Loucy (cell line): Measurements from ENCODE around the gene SUPT16H.

Source experiments
- H2AFZ ChIP-seq: fragments of 200-600 bp; sonication (generic); 2 replicates; pipeline ENCODE4 v1.6.0; 2016; ENCODE audit warnings: antibody characterized with exemption, mild to moderate bottlenecking, low read length, moderate library complexity
- H3F3A ChIP-seq: fragments of 200-600 bp; 2 replicates; pipeline ENCODE4 v1.6.0; 2016; ENCODE audit warnings: antibody characterized with exemption, low read depth, mild to moderate bottlenecking
- H3K27me3 ChIP-seq: fragments of 200-600 bp; sonication (generic); 2 replicates; pipeline ENCODE4 v1.6.1; 2014; ENCODE audit warnings: low read length, mild to moderate bottlenecking; ENCODE audit not compliant: insufficient read depth, poor library complexity, severe bottlenecking
- H3K36me3 ChIP-seq: fragments of 200-600 bp; sonication (generic); 2 replicates; pipeline ENCODE4 v1.6.1; 2016; ENCODE audit warnings: low read length; ENCODE audit not compliant: insufficient read depth
- H3K4me1 ChIP-seq: fragments of 200-600 bp; sonication (generic); 2 replicates; pipeline ENCODE4 v1.5.1; 2014; ENCODE audit warnings: low read length, mild to moderate bottlenecking; ENCODE audit not compliant: insufficient read depth, poor library complexity, severe bottlenecking
- H3K4me2 ChIP-seq: fragments of 200-600 bp; sonication (generic); 2 replicates; pipeline ENCODE4 v1.6.0; 2014; ENCODE audit warnings: antibody characterized with exemption, low read length, low read depth, mild to moderate bottlenecking; ENCODE audit not compliant: poor library complexity, severe bottlenecking
- H3K4me3 ChIP-seq: fragments of 200-600 bp; sonication (generic); 2 replicates; pipeline ENCODE4 v1.5.1; 2014; ENCODE audit warnings: low read length, mild to moderate bottlenecking, mixed read lengths; ENCODE audit not compliant: poor library complexity, severe bottlenecking
- H3K79me2 ChIP-seq: fragments of 200-600 bp; sonication (generic); 2 replicates; pipeline ENCODE4 v1.6.1; 2014; ENCODE audit warnings: low read length; ENCODE audit not compliant: insufficient read depth
- H3K9ac ChIP-seq: fragments of 200-600 bp; sonication (generic); 2 replicates; pipeline ENCODE4 v1.6.0; 2014; ENCODE audit warnings: mild to moderate bottlenecking, low read depth, low read length, moderate library complexity; ENCODE audit not compliant: poor library complexity, severe bottlenecking
- H3K9me2 ChIP-seq: fragments of 200-600 bp; sonication (generic); replicated peaks from 2 replicates; pipeline ENCODE4 v1.6.1; 2016; ENCODE audit warnings: low read depth, low read length, mixed read lengths
- H3K9me3 ChIP-seq: fragments of 200-600 bp; sonication (generic); 2 replicates; pipeline ENCODE4 v1.6.1; 2014; ENCODE audit warnings: mild to moderate bottlenecking, antibody characterized with exemption, low read length, low read depth; ENCODE audit not compliant: insufficient read depth
- H4K20me1 ChIP-seq: fragments of 200-600 bp; sonication (generic); 2 replicates; pipeline ENCODE4 v1.6.0; 2014; ENCODE audit warnings: antibody characterized with exemption, low read length, mild to moderate bottlenecking; ENCODE audit not compliant: insufficient read depth, poor library complexity, severe bottlenecking
- CTCF ChIP-seq: fragments of 200-600 bp; sonication (generic); conservative IDR thresholded peaks from 2 replicates; pipeline ENCODE4 v1.5.1; 2014; ENCODE audit warnings: mild to moderate bottlenecking, antibody characterized with exemption, low read length
- EZH2phosphoT487 ChIP-seq: fragments of 200-600 bp; IDR thresholded peaks from 2 replicates; pipeline ENCODE4 v1.6.1; 2018; ENCODE audit warnings: antibody characterized with exemption, mild to moderate bottlenecking, moderate library complexity, borderline replicate concordance

SUPT16H gene

GRCh38 chr14:21426692-21427091 is 42.9 kb upstream of the SUPT16H start:
- Histone ChIP-seq H3K9ac (no peak overlapping the region), H3K9me2 (no peaks in the 10 kb centered on the region), H3K4me3 (no peak overlapping the region), H3K27me3 (no peaks in the 10 kb centered on the region), H3K9me3 (no peaks in the 10 kb centered on the region), H3F3A (no peaks in the 10 kb centered on the region), H2AFZ (no peak overlapping the region), H3K4me1 (no peaks in the 10 kb centered on the region), H3K79me2 (peaks cover 12% of the 10 kb centered on the region; the same call in 1 of the 2 replicates), H3K4me2 (no peak overlapping the region), H3K36me3 (peaks cover 94% of the 10 kb centered on the region), H4K20me1 (peaks cover 3% of the 10 kb centered on the region)
- TF ChIP-seq EZH2phosphoT487 (no peak), CTCF (no peak)

GRCh38 chr14:21419528-21419927 is 35.7 kb upstream of the SUPT16H start:
- H3K79me2 ChIP-seq: no peaks in the 10 kb centered on the region
- no peak overlapping the region for H3K4me2 ChIP-seq
- H3F3A ChIP-seq: no peaks in the 10 kb centered on the region
- H3K4me1 ChIP-seq: no peaks in the 10 kb centered on the region
- H3K36me3 ChIP-seq: peaks cover 66% of the 10 kb centered on the region; the same call in 1 of the 2 replicates
- H3K9me2 ChIP-seq: no peaks in the 10 kb centered on the region
- H3K4me3 ChIP-seq: no peak overlapping the region
- H4K20me1 ChIP-seq: no peaks in the 10 kb centered on the region
- H3K9ac ChIP-seq: no peak overlapping the region
- no peaks in the 10 kb centered on the region for H3K9me3 ChIP-seq
- TF ChIP-seq EZH2phosphoT487 (no peak), CTCF (no peak)
- no peak overlapping the region for H2AFZ ChIP-seq
- no peaks in the 10 kb centered on the region for H3K27me3 ChIP-seq

GRCh38 chr14:21415329-21415728 is 31.5 kb upstream of the SUPT16H start:
- no peak overlapping the region for H3K4me2 ChIP-seq
- H4K20me1 ChIP-seq: no peaks in the 10 kb centered on the region
- H3K9me2 ChIP-seq: no peaks in the 10 kb centered on the region
- no peaks in the 10 kb centered on the region for H3K4me1 ChIP-seq
- no peak for TF ChIP-seq EZH2phosphoT487
- TF ChIP-seq CTCF: no peak
- H3K27me3 ChIP-seq: no peaks in the 10 kb centered on the region
- peaks cover 68% of the 10 kb centered on the region; the same call in 1 of the 2 replicates for H3K36me3 ChIP-seq
- no peak overlapping the region for H3K9ac ChIP-seq
- H3F3A ChIP-seq: no peaks in the 10 kb centered on the region
- no peak overlapping the region for H2AFZ ChIP-seq
- no peaks in the 10 kb centered on the region for H3K79me2 ChIP-seq
- H3K4me3 ChIP-seq: no peak overlapping the region
- H3K9me3 ChIP-seq: no peaks in the 10 kb centered on the region
